GM21528 (cell line): ENCODE measurements around the gene AK4.

ENCODE experiments used
- ATAC-seq: cut with Tn5 transposase; IDR thresholded peaks from one replicate; pipeline ENCODE4 v1.9.1; 2021; ENCODE audit warnings: mild to moderate bottlenecking, moderate library complexity; ENCODE audit not compliant: unreplicated experiment, low FRiP score

Gene AK4

DNA sequence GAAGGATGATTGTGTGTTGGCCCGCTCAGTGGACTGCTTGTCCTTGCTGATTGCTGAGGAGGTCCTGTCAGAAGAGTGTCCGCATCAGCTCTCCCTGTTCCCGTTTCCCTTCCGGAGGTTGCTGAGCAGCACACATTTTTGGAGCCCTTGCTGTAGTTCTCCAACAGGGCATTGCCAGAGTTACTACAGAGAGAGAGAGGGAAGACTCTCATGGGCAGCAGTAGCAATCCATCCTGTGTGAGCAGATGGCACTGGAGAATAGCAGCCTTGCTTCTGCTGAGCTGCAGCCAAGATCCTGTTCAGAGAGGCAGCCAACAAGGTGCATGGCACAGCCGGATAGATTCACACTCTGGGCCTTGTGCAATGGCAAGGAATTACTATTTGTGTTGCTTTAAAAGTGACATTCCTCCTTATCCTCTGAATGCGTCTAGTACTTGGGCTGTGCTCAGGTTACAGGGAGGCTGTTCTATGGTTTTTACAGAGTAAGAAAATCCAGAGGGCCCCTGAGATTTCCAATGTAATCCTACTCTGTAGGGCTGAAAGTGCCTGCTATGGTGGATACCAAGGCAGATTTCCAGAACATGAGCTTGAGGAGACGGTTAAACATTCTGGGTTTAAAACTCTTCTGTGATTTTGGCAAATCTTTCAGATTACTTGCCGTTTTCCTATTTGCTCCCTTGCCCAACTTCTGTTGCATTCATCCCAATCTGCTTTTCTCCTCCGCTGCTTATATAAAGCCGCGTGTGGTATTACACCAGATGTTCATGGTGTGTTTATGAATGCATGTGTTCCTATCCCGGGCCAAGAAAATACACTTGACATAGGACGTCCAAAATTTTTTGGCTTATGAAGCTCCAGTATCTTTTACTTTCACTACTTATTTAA lies 27.4 kb downstream of the AK4 start:
- no peak for ATAC-seq

DNA sequence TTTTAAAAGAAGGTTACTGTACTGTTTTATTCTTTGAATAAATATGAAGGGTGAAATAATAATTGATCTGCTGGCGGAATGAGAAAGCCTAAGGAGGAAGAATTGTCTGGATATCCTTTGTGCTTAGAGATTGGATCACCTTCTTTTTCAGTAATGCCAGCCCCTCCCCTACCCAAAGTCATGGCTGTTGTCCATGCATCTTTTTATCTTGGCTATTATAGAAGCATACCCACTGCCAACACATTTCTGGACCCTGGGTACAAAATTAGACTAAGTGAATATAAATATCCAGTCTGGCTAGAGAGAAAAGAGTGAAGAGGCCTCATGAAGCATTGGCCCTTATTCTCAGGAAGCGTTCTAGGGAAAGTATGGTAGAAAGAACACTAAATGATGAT lies 28.1 kb downstream of the AK4 start:
- ATAC-seq: no peak

DNA sequence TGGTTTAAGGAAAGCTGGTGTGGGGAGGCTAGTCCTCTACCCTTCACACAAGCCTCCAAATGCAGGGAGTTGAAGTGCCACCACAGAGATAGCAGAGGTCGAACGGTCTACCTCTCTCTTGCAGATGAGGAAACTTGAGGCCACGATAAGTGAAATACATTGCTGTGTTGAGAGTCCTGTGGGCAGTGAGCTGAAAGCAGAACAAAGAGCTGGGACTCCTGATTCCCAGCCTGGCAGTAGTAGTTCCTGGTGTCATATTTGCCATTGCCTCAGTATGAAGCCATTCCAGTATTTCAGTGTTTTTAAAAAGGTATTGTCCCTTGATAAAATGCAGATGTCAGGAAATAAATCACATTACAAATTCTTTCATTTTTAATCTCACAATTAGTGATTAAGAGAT lies 28.6 kb downstream of the AK4 start:
- no peak for ATAC-seq

DNA sequence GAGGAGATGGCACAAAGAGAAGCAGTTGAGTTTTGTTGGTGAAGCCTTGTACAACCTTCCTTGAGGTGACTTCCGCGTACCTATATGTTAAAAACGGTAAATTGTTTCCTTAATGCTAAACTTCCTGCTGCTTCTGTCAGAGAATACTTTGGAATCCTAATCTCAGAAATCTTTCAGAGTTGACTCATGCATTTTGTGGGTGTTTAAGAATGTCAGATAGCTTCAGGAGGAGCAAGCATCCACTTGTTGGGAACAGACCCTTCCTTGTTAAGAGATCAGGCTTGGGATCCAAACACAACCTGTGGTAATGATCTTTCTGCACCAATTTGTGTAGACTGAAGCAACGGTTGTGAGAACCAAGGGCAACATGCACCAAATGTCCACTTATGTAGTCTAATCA lies 29.5 kb downstream of the AK4 start:
- ATAC-seq: no peak

DNA sequence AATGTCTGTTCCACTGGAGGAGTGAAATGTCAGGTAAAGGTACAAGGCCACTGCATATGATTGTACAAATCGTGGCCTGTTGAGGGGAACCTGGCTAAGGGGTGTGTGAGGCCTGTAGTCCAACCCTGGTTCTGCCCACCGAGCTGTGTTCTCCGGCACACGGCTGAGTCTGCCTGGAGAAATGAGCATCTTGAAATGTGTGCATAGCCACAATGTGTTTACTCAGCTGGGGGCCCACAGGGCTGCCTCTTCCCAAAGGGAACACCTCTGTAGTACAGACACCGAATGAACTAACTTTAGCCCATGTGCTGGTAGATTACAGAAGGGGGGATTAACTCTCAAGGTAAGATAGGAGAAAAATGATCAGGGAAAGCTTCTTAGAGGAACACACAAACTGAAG lies 30.2 kb downstream of the AK4 start:
- no peak for ATAC-seq

DNA sequence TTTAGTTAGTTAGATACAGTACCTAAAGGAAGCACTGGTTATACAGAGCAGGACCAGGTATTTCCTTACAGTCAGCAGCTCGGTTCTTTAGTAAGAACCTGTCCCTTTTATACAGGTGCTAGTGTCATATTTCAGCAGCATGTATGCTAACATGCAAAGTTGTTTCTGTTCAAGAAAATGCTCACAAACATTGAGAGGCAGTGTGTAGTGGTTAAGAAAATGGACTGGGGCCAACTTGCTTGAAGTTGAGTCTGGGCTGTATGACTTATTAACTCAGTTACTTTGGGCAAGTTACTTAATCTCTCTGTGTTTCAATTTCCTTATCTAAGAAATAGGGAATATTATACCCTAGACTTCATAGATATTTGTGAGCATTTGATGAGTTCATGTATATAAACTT lies 31.1 kb downstream of the AK4 start:
- no peak for ATAC-seq

DNA sequence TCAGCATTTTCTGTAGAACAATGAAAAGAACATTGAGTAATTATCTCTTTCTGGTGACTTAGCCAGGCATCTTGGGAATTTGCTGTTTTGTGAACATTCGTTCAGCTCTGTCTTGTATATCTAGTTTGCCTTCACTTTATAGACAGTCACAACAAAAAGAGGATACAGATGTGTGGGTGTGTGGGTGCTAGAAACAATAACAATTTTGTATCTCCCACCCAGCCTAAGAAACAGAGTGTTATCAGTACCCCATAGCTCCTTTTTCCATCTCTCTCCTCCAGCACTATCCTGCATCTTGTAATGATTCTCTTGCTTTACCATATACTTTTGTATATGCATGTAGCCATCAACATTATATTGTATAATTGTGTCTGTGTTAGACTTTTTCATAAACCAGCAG lies 33.0 kb downstream of the AK4 start:
- ATAC-seq: no peak

DNA sequence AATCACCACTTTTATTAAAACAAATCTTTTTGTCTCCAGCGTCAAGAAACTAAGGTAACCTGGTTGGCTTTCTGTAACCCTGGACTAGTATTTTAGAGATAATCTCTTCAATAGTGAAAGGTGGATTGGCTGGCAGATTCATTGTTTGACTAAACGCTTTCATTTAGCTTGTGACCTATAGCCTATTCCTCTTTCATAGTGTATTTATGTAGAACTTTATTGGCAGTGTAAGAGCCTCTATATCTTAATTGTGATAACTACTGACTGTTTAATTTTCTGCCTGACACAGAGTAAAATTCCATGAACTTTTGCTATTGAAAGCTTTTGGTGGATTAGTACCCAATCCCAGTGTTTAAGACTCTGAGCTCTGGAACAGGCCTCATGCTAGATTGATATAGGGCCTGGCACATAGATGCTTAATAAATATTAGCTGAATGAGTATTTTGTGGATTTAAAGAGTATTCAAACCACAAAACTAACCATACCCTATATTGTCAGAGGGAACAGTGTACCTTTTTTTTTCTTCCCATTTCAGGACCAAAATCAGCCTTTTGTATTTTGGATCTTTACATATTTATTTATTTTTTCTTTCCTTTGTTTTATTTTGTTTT lies 34.8 kb downstream of the AK4 start:
- no peak for ATAC-seq

DNA sequence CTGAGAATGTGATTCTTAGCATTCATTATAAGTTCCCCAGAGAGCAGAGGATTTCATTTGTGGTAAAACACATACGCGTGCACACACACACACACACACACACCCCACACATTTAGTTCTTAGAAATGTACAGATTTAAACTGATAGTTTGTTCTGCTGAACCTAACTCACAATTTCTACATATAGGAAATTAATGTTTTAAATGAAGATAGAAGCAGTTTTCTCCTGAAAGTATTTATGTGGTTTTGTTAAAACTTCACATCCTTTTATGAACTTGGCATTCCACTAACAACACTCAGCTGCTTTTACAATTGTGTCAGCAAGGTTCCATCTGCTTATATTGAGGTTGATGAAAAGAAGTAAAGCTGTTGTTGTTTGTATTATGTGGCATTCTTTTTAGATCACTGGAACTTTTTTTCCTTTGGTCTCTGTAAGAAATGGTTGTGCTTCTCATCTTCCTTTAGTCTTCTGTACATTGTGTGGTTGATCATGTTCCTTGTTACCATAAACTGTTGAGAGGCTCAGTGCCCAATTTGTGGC lies 41.6 kb downstream of the AK4 start:
- ATAC-seq: no peak

DNA sequence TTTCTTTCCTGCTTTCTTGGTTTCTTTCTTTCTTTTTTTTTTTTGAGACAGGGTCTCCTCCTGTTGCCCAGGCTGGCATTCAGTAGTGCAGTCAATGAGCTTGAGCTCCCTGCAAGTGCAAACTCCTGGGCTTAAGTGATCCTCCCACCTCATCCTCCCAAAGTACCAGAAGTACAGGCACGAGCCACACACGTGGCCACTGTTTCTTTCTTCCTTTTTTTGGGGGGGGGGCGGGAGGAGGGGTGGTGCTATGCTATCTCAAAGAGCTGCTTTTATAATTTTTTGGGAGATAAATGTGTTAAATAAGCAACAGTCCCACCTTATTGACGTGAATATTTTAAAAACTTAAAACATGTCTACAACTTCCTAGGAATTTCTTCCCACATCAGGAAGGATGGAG lies 42.2 kb downstream of the AK4 start:
- ATAC-seq: no peak

DNA sequence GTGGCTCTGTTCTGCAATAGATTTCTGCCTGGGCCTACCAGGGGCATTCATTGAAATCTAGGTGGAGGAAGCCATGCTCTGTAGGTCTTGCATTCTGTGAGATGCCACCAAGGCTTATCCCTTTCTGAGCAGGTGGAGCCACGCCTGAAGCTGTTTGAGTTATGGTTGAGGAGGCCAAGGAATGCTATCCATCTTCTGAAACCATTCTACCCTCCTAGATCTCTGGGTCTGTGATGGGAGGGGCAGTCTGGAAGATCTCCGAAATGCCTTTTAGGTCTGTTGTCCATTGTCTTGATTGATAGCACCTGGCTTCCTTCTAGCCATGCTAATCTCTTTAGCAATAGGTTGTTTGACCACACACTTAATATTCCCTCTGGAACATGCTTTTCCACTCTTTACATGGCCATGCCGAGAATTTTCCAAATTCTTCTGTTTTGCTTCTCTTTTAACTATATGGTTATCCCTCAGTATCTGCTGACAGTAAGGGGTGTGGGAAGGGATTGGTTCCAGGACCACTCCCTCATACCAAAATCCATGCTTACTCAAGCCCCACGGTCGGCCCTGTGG lies 45.2 kb downstream of the AK4 start:
- no peak for ATAC-seq

DNA sequence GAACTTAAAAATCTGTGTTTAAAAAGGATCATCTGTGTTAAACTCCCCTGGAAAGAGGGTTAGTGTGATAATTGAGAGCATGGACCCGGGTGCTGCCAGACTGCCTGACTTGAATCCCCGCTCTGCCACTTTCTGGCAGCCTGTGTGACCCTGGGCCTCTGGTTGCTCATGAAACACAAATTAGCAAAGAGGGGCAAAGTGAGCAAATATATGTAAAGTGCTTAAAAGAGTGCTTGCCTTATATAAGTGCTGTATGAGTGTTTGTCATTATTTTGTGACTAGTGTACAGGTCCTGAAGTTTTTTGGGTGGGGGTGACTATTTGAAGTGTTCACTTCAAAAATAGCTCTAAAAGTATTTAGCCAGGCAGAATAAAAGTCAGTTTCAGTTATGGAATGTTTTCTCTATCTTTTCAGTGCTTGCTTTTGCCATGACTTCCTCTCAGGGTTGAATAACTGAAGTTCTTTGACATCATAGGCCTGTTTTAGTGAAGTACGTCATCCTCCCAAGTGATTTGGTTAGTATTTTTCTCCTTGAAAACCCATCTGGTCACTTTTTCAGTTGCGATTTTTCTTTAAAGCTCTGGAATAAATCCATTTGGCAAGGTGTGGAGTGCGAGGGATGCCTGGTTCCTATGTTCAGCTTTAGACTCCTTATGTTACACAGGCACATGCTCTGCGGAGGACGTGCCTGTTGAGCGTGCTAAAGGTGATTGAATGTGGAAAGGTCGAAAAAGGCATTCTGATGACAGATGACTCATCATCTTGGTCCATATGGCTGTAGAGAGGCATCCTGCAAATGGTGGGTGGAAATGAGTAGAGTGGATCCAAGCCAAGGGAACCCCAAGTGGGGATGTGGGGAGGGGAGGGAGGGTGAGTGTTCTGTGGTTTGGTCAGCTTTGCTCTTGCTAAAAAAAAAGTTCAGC lies 47.8 kb downstream of the AK4 start:
- ATAC-seq: no peak

DNA sequence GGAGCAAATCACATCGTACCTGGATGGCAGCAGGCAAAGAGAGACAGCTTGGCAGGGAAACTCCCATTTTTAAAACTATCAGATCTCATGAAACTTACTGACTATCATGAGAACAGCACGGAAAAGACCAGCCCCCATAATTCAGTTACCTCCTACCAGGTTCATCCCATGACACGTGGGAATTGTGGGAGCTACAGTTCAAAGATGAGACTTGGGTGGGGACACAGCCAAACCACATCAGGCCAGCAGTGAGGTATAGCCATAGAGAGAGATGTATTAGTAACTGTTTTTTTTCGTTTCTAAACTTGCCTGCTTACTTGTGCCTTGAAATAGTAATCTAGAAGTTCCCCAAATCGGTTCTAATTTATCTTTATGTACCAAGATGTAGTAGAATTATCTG lies 48.9 kb downstream of the AK4 start:
- ATAC-seq: no peak

DNA sequence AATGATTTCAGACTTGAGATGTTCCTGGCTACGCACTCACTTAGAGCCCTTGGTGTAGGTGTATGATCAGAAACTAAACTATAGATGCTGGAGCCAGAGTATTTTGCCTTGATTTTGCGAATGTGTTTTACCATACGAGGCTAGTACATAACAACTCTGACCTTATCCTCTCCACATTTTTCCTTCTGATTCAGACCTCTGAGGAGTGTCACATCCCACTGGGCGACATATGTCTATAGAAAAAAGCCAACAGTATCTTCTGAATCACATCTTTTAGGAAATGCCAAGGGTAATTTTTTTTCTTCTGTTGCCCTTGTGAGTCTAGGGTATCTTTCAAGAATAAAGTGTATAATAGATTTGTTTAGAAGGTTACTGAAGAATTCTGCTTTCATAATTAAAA lies 49.6 kb downstream of the AK4 start:
- no peak for ATAC-seq

DNA sequence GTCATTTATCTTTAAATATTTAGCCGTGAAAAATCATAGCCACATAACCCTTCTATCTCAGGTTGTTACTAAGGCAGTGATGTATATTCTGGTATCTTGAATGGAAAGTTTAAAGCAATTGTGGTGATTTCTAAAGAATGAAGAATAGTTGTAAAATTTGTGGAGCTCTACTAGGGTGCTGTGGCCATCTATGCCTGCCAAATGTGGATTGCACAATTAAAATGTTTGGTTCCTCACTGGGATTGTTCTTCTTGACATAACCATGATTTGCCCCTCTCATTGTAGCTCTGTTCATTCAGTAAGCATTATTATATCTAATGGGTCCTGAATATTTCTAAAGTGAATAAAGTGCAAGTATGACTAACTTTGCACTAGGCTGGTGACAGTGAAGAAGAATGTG lies 50.1 kb downstream of the AK4 start:
- ATAC-seq: no peak

DNA sequence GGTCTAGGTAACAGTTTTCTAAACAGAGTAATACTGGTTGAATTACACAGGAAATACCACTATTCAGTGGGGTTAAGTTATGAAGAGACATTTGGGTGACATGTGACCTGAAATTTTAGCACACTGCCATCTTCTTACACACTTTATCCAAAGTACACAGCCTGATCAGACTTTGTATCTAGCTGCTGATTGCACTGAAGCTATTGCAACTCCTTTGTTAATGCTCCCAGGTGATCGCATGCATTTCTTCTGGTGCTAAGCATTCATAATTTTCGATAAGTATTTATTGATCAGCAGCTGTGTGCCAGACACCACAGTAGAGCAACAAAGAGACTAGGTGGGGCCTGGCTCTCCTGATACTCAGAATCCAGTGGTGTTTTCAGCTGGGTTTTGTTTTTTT lies 52.4 kb downstream of the AK4 start:
- ATAC-seq: no peak

DNA sequence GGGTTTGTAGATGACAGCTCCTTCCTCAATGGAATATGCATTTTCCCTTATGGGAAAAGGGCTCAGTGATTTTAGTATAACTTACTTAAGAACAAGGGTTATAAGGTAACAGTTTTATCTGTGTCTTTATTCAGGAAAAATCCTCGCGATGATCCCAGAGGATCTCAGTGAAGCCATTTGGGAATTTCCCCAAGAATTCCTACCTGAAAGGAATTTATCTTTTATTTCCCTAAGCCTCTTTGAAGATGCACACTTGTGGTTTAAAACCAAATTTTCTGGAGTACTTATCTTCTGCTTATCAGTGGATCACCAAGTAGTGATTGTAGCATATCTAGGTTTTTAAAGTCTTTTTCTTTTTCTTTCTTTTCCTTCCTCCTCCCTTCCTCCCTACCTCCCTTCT lies 58.8 kb downstream of the AK4 start:
- no peak for ATAC-seq

DNA sequence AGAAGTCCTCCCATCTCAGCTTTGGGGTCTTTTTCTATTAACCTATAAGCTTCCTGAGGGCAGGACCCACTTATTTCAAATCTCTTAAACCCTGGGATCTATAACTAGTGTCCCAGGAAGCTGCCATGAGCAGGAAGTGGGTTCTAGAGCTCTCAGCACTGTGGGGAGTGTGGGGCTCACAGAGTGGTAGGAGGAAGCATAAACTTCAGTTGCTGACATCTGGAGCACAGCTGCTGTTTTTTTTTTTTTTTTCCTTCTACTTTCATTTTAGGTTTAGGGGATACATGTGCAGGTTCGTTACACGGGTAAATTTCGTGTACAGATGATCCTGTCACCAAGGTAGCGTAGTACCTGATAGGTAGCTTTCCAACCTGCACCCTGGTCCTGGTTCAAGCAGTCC lies 59.3 kb downstream of the AK4 start:
- ATAC-seq: no peak

DNA sequence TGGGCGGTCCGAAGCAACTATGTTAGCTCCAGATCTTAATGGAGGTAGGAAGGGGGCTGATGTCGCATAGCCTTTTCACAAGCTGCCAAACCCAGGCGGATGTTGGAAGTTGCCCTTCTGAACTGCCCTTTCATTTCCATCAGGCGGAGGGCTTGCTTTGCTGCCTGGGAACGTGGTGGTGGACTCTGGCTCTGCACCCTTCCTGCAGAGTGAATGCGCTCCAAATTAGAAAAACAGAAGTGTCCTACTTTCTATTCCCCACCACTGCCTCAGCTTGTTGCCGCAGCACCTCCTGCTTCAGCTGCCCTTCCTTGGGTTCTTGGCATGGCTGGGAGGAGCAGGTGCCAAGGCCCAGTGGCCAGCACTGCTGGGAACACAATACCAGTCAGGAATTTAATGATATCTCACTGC lies 60.6 kb downstream of the AK4 start:
- no peak for ATAC-seq

DNA sequence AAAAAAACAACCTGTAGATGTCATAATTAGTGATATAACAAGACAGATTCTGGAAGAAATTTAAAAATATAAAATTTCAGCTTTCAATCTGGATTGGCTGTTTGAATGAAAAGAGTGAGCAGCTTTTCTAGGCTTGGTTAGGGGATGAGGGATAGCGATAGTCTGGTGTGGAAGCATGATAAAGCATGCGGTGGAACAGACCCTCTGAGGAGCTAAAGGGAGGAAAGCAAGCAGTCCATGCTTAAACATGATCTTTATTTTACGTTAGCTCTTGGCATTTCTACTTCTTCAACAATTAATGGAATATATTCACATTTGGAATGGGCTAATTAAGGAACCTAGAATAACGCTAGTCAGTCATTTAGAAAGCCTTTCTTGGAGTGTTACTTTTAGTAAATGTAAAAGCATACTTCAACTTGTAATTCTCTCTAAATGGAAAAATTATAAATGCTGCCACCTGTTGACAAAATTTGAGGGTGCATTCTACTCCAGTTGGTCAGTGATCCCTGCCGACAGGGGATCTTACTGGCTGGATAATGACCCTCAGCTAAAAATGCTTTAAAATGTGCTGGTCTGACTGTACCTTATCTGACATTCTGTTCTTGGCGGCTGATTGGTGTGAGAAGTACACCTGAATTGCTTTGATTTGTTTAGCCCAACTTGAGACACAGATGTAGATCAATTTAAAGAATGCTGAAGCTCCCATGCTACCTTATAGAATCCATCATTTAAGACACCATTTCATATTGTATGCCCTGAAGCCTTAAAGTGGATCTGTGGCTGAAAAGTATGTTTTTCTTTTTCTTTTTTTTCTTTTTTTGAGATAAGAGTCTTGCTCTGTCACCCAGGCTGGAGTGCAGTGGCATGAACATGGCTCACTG lies 61.2 kb downstream of the AK4 start:
- ATAC-seq: no peak
